Measurements from ENCODE around the gene LTBP1. TPM values are rescaled to one million over a fixed set of nuclear protein-coding genes. Genes with fewer than 3 reads are reported as not detected.

Gene LTBP1
- total and polyA plus RNA-seq, 4 donors: 5.8 to 57.6 (median 10.2) TPM

DNA sequence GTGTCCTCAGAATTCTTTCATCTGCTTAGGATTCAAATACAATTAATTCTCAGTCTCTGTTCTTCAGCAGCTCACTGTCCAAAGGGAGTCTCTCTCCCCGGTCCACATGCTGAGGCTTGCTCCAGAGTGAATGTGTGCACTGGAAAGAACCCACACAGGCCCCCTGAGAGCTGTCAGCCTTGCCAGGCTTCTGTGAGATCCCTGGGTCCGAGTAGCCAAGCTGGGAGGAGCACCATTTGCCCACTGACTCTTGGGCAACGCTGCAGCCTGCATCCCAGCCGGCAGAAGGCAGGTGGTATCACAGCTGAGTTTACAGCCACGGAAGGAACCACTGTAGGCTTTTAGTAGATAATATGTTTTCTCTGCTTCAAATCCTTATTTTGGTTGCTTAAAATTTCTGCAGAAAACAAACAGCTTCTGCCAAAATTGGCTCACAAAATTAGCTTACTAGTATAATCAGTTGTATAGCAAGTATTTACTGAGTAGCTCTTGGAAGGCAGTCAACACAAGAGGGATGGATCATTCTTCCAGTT, 21.4 kb upstream of the LTBP1 start:
- Histone ChIP-seq H3K9ac (ENCODE audit: low read depth in 1 of 2, low read length in 2 of 2) (no peak overlapping the region), H3K4me3 (ENCODE audit: low read depth in 1 of 3, low read length in 3 of 3) (no peak overlapping the region), H3K27me3 (ENCODE audit: control insufficient read depth in 4 of 4, insufficient read depth in 4 of 4, low read length in 3 of 4) (peaks cover 0 to 2% (median 0%) of the 10 kb centered on the region in 4 donors), H3K27ac (ENCODE audit: low read depth in 1 of 2, low read length in 2 of 2) (no peak overlapping the region), H3K36me3 (ENCODE audit: control insufficient read depth in 4 of 4, insufficient read depth in 3 of 4, low read depth in 1 of 4, low read length in 3 of 4) (no peaks in the 10 kb centered on the region), H3K9me3 (ENCODE audit: control insufficient read depth in 4 of 4, low read length in 3 of 4) (no peaks in the 10 kb centered on the region), H3K4me1 (ENCODE audit: control insufficient read depth in 4 of 4, insufficient read depth in 4 of 4, low read length in 3 of 4) (no peaks in the 10 kb centered on the region)
- TF ChIP-seq GABPA (IDR thresholded peaks at IDR 0.05 in 1 of 2, conservative IDR thresholded peaks at IDR 0.05 in 1 of 2) (no peak), HNF4G (IDR thresholded peaks at IDR 0.05) (no peak), SP1 (IDR thresholded peaks at IDR 0.05) (no peak)
- TF ChIP-seq, protein P1, sequence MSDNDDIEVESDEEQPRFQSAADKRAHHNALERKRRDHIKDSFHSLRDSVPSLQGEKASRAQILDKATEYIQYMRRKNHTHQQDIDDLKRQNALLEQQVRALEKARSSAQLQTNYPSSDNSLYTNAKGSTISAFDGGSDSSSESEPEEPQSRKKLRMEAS (IDR thresholded peaks at IDR 0.05): no peak
- TF ChIP-seq, protein P2, sequence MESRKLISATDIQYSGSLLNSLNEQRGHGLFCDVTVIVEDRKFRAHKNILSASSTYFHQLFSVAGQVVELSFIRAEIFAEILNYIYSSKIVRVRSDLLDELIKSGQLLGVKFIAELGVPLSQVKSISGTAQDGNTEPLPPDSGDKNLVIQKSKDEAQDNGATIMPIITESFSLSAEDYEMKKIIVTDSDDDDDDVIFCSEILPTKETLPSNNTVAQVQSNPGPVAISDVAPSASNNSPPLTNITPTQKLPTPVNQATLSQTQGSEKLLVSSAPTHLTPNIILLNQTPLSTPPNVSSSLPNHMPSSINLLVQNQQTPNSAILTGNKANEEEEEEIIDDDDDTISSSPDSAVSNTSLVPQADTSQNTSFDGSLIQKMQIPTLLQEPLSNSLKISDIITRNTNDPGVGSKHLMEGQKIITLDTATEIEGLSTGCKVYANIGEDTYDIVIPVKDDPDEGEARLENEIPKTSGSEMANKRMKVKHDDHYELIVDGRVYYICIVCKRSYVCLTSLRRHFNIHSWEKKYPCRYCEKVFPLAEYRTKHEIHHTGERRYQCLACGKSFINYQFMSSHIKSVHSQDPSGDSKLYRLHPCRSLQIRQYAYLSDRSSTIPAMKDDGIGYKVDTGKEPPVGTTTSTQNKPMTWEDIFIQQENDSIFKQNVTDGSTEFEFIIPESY (IDR thresholded peaks at IDR 0.05): no peak
- DNase-seq (ENCODE audit: low spot score): no peak
- WGBS: 75% methylated on average over 5 of the region's 5 CpGs

- H3K9ac ChIP-seq (ENCODE audit: low read depth in 1 of 2, low read length in 2 of 2): no peak overlapping the region
- H3K9me3 ChIP-seq (ENCODE audit: control insufficient read depth in 4 of 4, low read length in 3 of 4): no peaks in the 10 kb centered on the region
- no peak for DNase-seq (ENCODE audit: low spot score)
- H3K27me3 ChIP-seq (ENCODE audit: control insufficient read depth in 4 of 4, insufficient read depth in 4 of 4, low read length in 3 of 4): peaks cover 0 to 2% (median 0%) of the 10 kb centered on the region in 4 donors
- H3K4me3 ChIP-seq (ENCODE audit: low read depth in 1 of 3, low read length in 3 of 3): no peak overlapping the region
- TF ChIP-seq EGR1 (IDR thresholded peaks at IDR 0.05; ENCODE audit: low read depth in 2 of 2): no peak
- TF ChIP-seq, protein P3, sequence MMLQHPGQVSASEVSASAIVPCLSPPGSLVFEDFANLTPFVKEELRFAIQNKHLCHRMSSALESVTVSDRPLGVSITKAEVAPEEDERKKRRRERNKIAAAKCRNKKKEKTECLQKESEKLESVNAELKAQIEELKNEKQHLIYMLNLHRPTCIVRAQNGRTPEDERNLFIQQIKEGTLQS (IDR thresholded peaks at IDR 0.05): no peak
- no peak for TF ChIP-seq YY1 (IDR thresholded peaks at IDR 0.05)
- TF ChIP-seq TAF1 (conservative IDR thresholded peaks at IDR 0.05): no peak
- no peak for TF ChIP-seq GABPA (IDR thresholded peaks at IDR 0.05 in 1 of 2, conservative IDR thresholded peaks at IDR 0.05 in 1 of 2)
- TF ChIP-seq, protein P4, sequence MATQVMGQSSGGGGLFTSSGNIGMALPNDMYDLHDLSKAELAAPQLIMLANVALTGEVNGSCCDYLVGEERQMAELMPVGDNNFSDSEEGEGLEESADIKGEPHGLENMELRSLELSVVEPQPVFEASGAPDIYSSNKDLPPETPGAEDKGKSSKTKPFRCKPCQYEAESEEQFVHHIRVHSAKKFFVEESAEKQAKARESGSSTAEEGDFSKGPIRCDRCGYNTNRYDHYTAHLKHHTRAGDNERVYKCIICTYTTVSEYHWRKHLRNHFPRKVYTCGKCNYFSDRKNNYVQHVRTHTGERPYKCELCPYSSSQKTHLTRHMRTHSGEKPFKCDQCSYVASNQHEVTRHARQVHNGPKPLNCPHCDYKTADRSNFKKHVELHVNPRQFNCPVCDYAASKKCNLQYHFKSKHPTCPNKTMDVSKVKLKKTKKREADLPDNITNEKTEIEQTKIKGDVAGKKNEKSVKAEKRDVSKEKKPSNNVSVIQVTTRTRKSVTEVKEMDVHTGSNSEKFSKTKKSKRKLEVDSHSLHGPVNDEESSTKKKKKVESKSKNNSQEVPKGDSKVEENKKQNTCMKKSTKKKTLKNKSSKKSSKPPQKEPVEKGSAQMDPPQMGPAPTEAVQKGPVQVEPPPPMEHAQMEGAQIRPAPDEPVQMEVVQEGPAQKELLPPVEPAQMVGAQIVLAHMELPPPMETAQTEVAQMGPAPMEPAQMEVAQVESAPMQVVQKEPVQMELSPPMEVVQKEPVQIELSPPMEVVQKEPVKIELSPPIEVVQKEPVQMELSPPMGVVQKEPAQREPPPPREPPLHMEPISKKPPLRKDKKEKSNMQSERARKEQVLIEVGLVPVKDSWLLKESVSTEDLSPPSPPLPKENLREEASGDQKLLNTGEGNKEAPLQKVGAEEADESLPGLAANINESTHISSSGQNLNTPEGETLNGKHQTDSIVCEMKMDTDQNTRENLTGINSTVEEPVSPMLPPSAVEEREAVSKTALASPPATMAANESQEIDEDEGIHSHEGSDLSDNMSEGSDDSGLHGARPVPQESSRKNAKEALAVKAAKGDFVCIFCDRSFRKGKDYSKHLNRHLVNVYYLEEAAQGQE (IDR thresholded peaks at IDR 0.05): no peak
- no peak for TF ChIP-seq FOXA1 (IDR thresholded peaks at IDR 0.05)
- no peak for TF ChIP-seq SP1 (IDR thresholded peaks at IDR 0.05)
- TF ChIP-seq, protein P1 (IDR thresholded peaks at IDR 0.05): no peak
- TF ChIP-seq, protein P2 (IDR thresholded peaks at IDR 0.05): no peak
- TF ChIP-seq, protein P5, sequence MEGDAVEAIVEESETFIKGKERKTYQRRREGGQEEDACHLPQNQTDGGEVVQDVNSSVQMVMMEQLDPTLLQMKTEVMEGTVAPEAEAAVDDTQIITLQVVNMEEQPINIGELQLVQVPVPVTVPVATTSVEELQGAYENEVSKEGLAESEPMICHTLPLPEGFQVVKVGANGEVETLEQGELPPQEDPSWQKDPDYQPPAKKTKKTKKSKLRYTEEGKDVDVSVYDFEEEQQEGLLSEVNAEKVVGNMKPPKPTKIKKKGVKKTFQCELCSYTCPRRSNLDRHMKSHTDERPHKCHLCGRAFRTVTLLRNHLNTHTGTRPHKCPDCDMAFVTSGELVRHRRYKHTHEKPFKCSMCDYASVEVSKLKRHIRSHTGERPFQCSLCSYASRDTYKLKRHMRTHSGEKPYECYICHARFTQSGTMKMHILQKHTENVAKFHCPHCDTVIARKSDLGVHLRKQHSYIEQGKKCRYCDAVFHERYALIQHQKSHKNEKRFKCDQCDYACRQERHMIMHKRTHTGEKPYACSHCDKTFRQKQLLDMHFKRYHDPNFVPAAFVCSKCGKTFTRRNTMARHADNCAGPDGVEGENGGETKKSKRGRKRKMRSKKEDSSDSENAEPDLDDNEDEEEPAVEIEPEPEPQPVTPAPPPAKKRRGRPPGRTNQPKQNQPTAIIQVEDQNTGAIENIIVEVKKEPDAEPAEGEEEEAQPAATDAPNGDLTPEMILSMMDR (IDR thresholded peaks at IDR 0.05; ENCODE audit: low read depth, low read length, missing input control): no peak
- TF ChIP-seq NR2F2 (IDR thresholded peaks at IDR 0.05): no peak
- no peak for TF ChIP-seq HNF4G (IDR thresholded peaks at IDR 0.05)
- no peak for TF ChIP-seq RAD21 (IDR thresholded peaks at IDR 0.05)
- no peak for TF ChIP-seq HNF4A (conservative IDR thresholded peaks at IDR 0.05)
- H3K27ac ChIP-seq (ENCODE audit: low read depth in 1 of 2, low read length in 2 of 2): no peak overlapping the region
- H3K4me1 ChIP-seq (ENCODE audit: control insufficient read depth in 4 of 4, insufficient read depth in 4 of 4, low read length in 3 of 4): no peaks in the 10 kb centered on the region
- H3K36me3 ChIP-seq (ENCODE audit: control insufficient read depth in 4 of 4, insufficient read depth in 3 of 4, low read depth in 1 of 4, low read length in 3 of 4): no peaks in the 10 kb centered on the region
- 94% methylated on average over 6 of the region's 6 CpGs for WGBS
Observed at GRCh38 chr2:32925976-32926707, 20.6 kb upstream of the LTBP1 start.

All from liver (tissue), 9 donors.